HG03045 (cell line): ENCODE results near the gene NFATC2IP.
"Not testable (repeated sequence)": the region's sequence is repeated elsewhere in the genome, so short reads cannot be mapped to it uniquely, and the experiment has no call there.

Source experiments
- ATAC-seq: cut with Tn5 transposase; IDR thresholded peaks from one replicate; pipeline ENCODE4 v1.9.1; 2021; ENCODE audit warnings: mild to moderate bottlenecking, moderate library complexity; ENCODE audit not compliant: unreplicated experiment

The NFATC2IP gene

GRCh38 chr16:28990375-28991040 is 39.8 kb downstream of the NFATC2IP start:
- ATAC-seq = no peak

- no peak for ATAC-seq
Measured at GRCh38 chr16:28991687-28992086, 41.0 kb downstream of the NFATC2IP start.

GRCh38 chr16:28992496-28992895 is 41.8 kb downstream of the NFATC2IP start:
- no peak for ATAC-seq

GRCh38 chr16:28998837-28999236 is 48.1 kb downstream of the NFATC2IP start:
- ATAC-seq = no peak

- no peak for ATAC-seq
Measured at GRCh38 chr16:28999577-28999976, 48.8 kb downstream of the NFATC2IP start.

GRCh38 chr16:29000019-29000418 is 49.3 kb downstream of the NFATC2IP start:
- ATAC-seq = no peak

- not testable (repeated sequence) for ATAC-seq
Measured at GRCh38 chr16:29004496-29005139, 53.9 kb downstream of the NFATC2IP start.

GRCh38 chr16:29007730-29008593 is 57.2 kb downstream of the NFATC2IP start:
- ATAC-seq = no peak

- no peak for ATAC-seq
Measured at GRCh38 chr16:29009050-29009837, 58.5 kb downstream of the NFATC2IP start.

- no peak for ATAC-seq
Measured at GRCh38 chr16:29009838-29010166, 59.1 kb downstream of the NFATC2IP start.

- ATAC-seq = no peak
Measured at GRCh38 chr16:29011112-29011511, 60.4 kb downstream of the NFATC2IP start.

- ATAC-seq = no peak
Measured at GRCh38 chr16:29011851-29012250, 61.1 kb downstream of the NFATC2IP start.

GRCh38 chr16:29012913-29013553 is 62.3 kb downstream of the NFATC2IP start:
- no peak for ATAC-seq

- no peak for ATAC-seq
Measured at GRCh38 chr16:29014561-29015069, 63.9 kb downstream of the NFATC2IP start.
